DOHH2 (cell line): ENCODE data around the gene LRMDA.

Experiments
- H3F3A ChIP-seq: fragments of 200-600 bp; sonication (generic), shearing (Covaris generic); 2 replicates; pipeline ENCODE4 v1.6.0; 2016; ENCODE audit warnings: antibody characterized with exemption, mild to moderate bottlenecking; ENCODE audit not compliant: control insufficient read depth, insufficient read depth
- H3K27ac ChIP-seq: fragments of 200-600 bp; sonication (generic); 2 replicates; pipeline ENCODE4 v1.5.1; 2014; ENCODE audit warnings: low read depth, mild to moderate bottlenecking, low read length, moderate library complexity
- H3K27me3 ChIP-seq: fragments of 200-600 bp; sonication (generic); 2 replicates; pipeline ENCODE4 v1.6.1; 2014; ENCODE audit warnings: mild to moderate bottlenecking, low read length, mixed read lengths; ENCODE audit not compliant: control insufficient read depth
- H3K36me3 ChIP-seq: fragments of 200-600 bp; sonication (generic); 2 replicates; pipeline ENCODE4 v1.6.1; 2014; ENCODE audit warnings: mild to moderate bottlenecking, low read length, moderate library complexity, mixed read lengths; ENCODE audit not compliant: control insufficient read depth
- H3K4me1 ChIP-seq: fragments of 200-600 bp; sonication (generic); 2 replicates; pipeline ENCODE4 v1.6.1; 2014; ENCODE audit warnings: mild to moderate bottlenecking, low read length, mixed read lengths; ENCODE audit not compliant: control insufficient read depth
- H3K4me2 ChIP-seq: fragments of 200-600 bp; sonication (generic); 2 replicates; pipeline ENCODE4 v1.6.0; 2014; ENCODE audit warnings: mild to moderate bottlenecking, low read length, moderate library complexity
- H3K4me3 ChIP-seq: fragments of 200-600 bp; sonication (generic); 2 replicates; pipeline ENCODE4 v1.5.1; 2014; ENCODE audit warnings: mild to moderate bottlenecking, low read length, mixed read lengths
- H3K79me2 ChIP-seq: fragments of 200-600 bp; sonication (generic); 2 replicates; pipeline ENCODE4 v1.6.1; 2014; ENCODE audit warnings: mild to moderate bottlenecking, low read length, mixed read lengths; ENCODE audit not compliant: control insufficient read depth
- H3K9me2 ChIP-seq: fragments of 200-600 bp; sonication (generic); replicated peaks from 2 replicates; pipeline ENCODE4 v1.6.1; 2014; ENCODE audit warnings: mild to moderate bottlenecking, low read length, mixed read lengths; ENCODE audit not compliant: control insufficient read depth
- H3K9me3 ChIP-seq: fragments of 200-600 bp; sonication (generic); 2 replicates; pipeline ENCODE4 v1.6.1; 2014; ENCODE audit warnings: antibody characterized with exemption, low read length, mixed read lengths; ENCODE audit not compliant: control insufficient read depth, insufficient read depth
- H4K20me1 ChIP-seq: fragments of 200-600 bp; sonication (generic); 2 replicates; pipeline ENCODE4 v1.6.0; 2014; ENCODE audit warnings: low read depth, mild to moderate bottlenecking, antibody characterized with exemption, low read length, moderate library complexity; ENCODE audit not compliant: control insufficient read depth, insufficient read depth
- EZH2phosphoT487 ChIP-seq: fragments of 200-600 bp; sonication (generic); IDR thresholded peaks from 2 replicates; pipeline ENCODE4 v1.6.1; 2017; ENCODE audit warnings: borderline replicate concordance, mild to moderate bottlenecking, antibody characterized with exemption, low read length, moderate library complexity, mixed read lengths
- TF ChIP-seq, protein P1 (sequence below): fragments of 200-600 bp; sonication (generic); IDR thresholded peaks from one replicate; pipeline ENCODE4 v1.5.1; 2014; ENCODE audit warnings: antibody characterized with exemption, mild to moderate bottlenecking, low read depth, low read length; ENCODE audit not compliant: poor library complexity, severe bottlenecking

Gene LRMDA

DNA sequence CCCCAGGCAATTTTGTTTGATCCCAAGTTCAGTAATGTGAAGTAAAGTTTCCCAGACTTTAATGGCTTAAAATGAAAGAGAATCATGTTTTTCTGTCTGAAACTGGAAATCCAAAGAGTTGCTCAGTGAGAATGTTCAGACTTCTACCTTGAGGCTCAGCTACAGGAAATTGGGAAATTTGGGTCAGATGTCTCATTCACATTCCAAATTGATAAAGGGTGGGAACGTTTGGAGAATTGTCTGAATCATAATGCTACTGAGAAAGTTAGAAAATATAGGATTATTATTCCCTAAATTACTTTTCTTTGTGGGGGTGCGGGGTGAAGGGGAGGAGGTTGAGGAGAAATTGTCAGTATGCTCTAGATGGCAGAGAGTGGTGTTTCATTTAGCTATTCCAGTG lies 773.9 kb downstream of the LRMDA start:
- Histone ChIP-seq H4K20me1 (no peaks in the 10 kb centered on the region), H3K79me2 (no peaks in the 10 kb centered on the region), H3K36me3 (no peaks in the 10 kb centered on the region), H3K9me2 (no peaks in the 10 kb centered on the region), H3K4me1 (no peaks in the 10 kb centered on the region), H3K27me3 (no peaks in the 10 kb centered on the region), H3K9me3 (no peaks in the 10 kb centered on the region), H3F3A (no peaks in the 10 kb centered on the region), H3K27ac (no peak overlapping the region), H3K4me2 (no peak overlapping the region), H3K4me3 (no peak overlapping the region)
- no peak for TF ChIP-seq EZH2phosphoT487
- TF ChIP-seq, protein P1, sequence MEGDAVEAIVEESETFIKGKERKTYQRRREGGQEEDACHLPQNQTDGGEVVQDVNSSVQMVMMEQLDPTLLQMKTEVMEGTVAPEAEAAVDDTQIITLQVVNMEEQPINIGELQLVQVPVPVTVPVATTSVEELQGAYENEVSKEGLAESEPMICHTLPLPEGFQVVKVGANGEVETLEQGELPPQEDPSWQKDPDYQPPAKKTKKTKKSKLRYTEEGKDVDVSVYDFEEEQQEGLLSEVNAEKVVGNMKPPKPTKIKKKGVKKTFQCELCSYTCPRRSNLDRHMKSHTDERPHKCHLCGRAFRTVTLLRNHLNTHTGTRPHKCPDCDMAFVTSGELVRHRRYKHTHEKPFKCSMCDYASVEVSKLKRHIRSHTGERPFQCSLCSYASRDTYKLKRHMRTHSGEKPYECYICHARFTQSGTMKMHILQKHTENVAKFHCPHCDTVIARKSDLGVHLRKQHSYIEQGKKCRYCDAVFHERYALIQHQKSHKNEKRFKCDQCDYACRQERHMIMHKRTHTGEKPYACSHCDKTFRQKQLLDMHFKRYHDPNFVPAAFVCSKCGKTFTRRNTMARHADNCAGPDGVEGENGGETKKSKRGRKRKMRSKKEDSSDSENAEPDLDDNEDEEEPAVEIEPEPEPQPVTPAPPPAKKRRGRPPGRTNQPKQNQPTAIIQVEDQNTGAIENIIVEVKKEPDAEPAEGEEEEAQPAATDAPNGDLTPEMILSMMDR, result no peak

DNA sequence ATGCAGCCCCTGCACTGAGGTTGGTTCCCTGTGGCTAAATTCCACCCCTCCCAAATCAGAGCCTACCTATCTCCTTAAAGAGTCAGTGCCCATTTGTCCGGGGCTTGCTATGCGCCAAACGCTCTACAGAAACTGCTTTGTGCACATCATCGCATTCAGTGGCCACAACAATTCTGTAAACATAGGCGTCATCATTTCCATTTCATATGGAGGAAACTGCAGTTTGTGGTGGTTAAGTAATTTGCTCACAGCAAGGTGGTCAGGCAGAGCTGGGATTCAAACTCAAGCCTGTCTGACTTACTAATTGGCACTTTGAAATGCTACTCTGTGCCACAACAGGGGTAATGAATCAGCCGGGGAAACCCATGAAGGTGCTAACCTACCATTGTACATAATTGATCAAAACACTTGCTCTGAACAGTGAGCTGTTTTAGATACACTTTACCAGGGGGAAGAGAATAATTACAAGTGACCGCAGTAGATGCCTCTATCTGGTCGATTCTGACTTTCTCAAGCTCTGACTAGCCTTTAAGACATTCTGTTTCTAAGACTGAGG lies 775.5 kb downstream of the LRMDA start:
- H3K79me2 ChIP-seq, result no peaks in the 10 kb centered on the region
- no peaks in the 10 kb centered on the region for H3K27me3 ChIP-seq
- H3K9me3 ChIP-seq, result no peaks in the 10 kb centered on the region
- H3K9me2 ChIP-seq, result no peaks in the 10 kb centered on the region
- no peak overlapping the region for H3K27ac ChIP-seq
- no peaks in the 10 kb centered on the region for H3F3A ChIP-seq
- no peaks in the 10 kb centered on the region for H4K20me1 ChIP-seq
- no peaks in the 10 kb centered on the region for H3K4me1 ChIP-seq
- H3K36me3 ChIP-seq, result no peaks in the 10 kb centered on the region
- TF ChIP-seq, protein P1, result no peak
- TF ChIP-seq EZH2phosphoT487, result no peak
- H3K4me2 ChIP-seq, result no peak overlapping the region
- H3K4me3 ChIP-seq, result no peak overlapping the region

DNA sequence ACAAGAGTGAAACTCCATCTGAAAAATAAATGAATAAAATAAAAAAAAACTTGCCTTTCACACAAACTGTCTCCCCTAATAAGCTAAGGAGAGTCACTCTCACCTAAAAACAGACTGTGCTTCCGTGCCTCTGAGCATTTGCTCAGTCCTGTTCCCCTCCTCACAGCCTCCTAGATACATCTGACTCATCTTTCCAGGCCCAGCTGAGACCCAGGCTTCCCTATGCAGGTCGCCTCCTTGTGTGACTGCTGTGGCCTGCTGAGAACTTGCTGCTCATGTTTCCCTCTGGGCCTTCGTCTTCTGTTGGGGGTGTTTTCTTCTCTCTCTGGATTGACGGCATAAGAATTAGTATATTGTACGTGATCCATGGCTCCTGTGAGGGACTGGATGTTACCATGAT lies 777.7 kb downstream of the LRMDA start:
- Histone ChIP-seq H3K36me3 (no peaks in the 10 kb centered on the region), H3K27me3 (no peaks in the 10 kb centered on the region), H3K9me2 (no peaks in the 10 kb centered on the region; the same call in 1 of the 2 replicates), H3K9me3 (no peaks in the 10 kb centered on the region), H3K4me1 (no peaks in the 10 kb centered on the region), H3K27ac (no peak overlapping the region), H4K20me1 (no peaks in the 10 kb centered on the region), H3K4me2 (no peak overlapping the region), H3F3A (no peaks in the 10 kb centered on the region), H3K4me3 (no peak overlapping the region), H3K79me2 (no peaks in the 10 kb centered on the region)
- TF ChIP-seq EZH2phosphoT487, result no peak
- TF ChIP-seq, protein P1, result no peak
